OCI-LY7 (cell line): ENCODE results near the gene ZNF599.

Experiments used
- CTCF ChIP-seq: fragments of 200-600 bp; sonication (generic); conservative IDR thresholded peaks from 2 replicates; pipeline ENCODE4 v1.5.1; 2014; ENCODE audit warnings: mild to moderate bottlenecking, antibody characterized with exemption, low read length, moderate library complexity, mixed read lengths
- EZH2phosphoT487 ChIP-seq: fragments of 200-600 bp; sonication (generic); IDR thresholded peaks from 2 replicates; pipeline ENCODE4 v1.6.1; 2018; ENCODE audit warnings: low read depth, borderline replicate concordance, mild to moderate bottlenecking, mixed run types, antibody characterized with exemption, low read length, moderate library complexity, mixed read lengths

DNA sequence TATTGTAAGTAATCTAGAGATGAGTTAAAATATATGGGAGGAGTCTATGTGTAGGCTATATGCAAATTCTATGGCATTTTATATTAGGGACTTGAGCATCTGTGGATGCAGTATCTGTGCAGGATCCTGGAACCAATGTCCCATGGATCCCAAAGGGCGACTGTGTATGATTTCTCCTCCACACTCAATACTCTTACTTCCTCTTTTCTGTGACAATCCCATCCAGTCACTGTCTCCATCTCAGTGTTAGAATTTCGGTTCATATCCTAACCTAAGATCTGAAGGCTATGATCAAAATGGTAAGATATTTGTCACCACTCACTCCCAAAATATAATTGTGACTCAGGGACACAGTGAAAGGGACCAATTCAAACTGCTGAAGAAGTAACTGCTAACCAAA lies 15.1 kb upstream of the ZNF599 start:
- TF ChIP-seq CTCF (no peak), EZH2phosphoT487 (no peak)
